Omental fat pad (tissue), 4 donors: Measurements from ENCODE around the gene MBTPS1. TPM values are rescaled to one million over a fixed set of nuclear protein-coding genes. Genes with fewer than 3 reads are reported as not detected.

ENCODE experiments used
- ATAC-seq: fragments of 150-250 bp; one replicate; pipeline ENCODE4 v1.9.1; 2016; ENCODE audit warnings: mild to moderate bottlenecking, moderate library complexity; ENCODE audit not compliant: low FRiP score
- DNase-seq: peaks from one replicate; pipeline ENCODE4 v3.0.0-alpha.2; 2019; ENCODE audit warnings: low spot score
- CTCF ChIP-seq, 3 donors: fragments of 450-650 bp; IDR thresholded peaks; one replicate each; pipeline ENCODE4 v1.5.1; 2016 to 2017; ENCODE audit warnings: antibody characterized with exemption in 3 of 3, mild to moderate bottlenecking in 3 of 3, moderate library complexity in 2 of 3
- total RNA-seq, 4 donors: library from RNA; depleted of rRNA; stranded (reverse); fragments of >200 nt; gene quantifications; one replicate each; pipeline ENCODE4 v1.1.0, GENCODE V29; 2016

Gene MBTPS1
- total RNA-seq, 4 donors from 2014 or later = 75.3 to 100 (median 84.3) TPM

GRCh38 chr16:84155771-84156170, 39.0 kb upstream of the MBTPS1 start:
- DNase-seq = no peak
- TF ChIP-seq CTCF (IDR thresholded peaks at IDR 0.05) = no peak
- no peak for ATAC-seq

GRCh38 chr16:84155226-84155625, 38.5 kb upstream of the MBTPS1 start:
- DNase-seq = no peak
- TF ChIP-seq CTCF (IDR thresholded peaks at IDR 0.05) = no peak
- ATAC-seq = no peak

GRCh38 chr16:84153660-84154214, 37.0 kb upstream of the MBTPS1 start:
- no peak for DNase-seq
- TF ChIP-seq CTCF (IDR thresholded peaks at IDR 0.05) = no peak
- ATAC-seq = no peak

GRCh38 chr16:84150926-84151325, 34.2 kb upstream of the MBTPS1 start:
- no peak for TF ChIP-seq CTCF (IDR thresholded peaks at IDR 0.05)
- ATAC-seq = no peak
- DNase-seq = no peak

- TF ChIP-seq CTCF (IDR thresholded peaks at IDR 0.05) = no peak
- DNase-seq (peak; percentile 80), ATAC-seq (peak; percentile 93)
Measured at GRCh38 chr16:84144859-84145639, 28.3 kb upstream of the MBTPS1 start, which contains the start of the genes DNAAF1 and HSDL1. DNAAF1 (plus strand) TSS chr16:84145308; CDS start chr16:84145441, 133 bp downstream. HSDL1 (minus strand) TSS chr16:84145177; CDS start chr16:84131321, 13,856 bp downstream.

GRCh38 chr16:84144209-84144858, 27.6 kb upstream of the MBTPS1 start:
- ATAC-seq = peak; percentile 53
- TF ChIP-seq CTCF (IDR thresholded peaks at IDR 0.05) = no peak
- DNase-seq = no peak
